Esophagus squamous epithelium (tissue), 4 donors: ENCODE measurements around the gene S100A6.

Source experiments
- POLR2A ChIP-seq, 4 donors: fragments of 450-650 bp; IDR thresholded peaks; one replicate each; pipeline ENCODE4 v1.6.1; 2017; ENCODE audit warnings: antibody characterized with exemption in 4 of 4, mild to moderate bottlenecking in 4 of 4, moderate library complexity in 3 of 4
- TF ChIP-seq, protein P1 (sequence below), 6 experiments: fragments of 450-650 bp in 4 of 6; fragments of 200-600 bp in 2 of 6; sonication (generic) in 2 of 6; IDR thresholded peaks; one replicate each; pipeline ENCODE4 v1.5.1; 2016 to 2019; ENCODE audit warnings: antibody characterized with exemption in 6 of 6, mild to moderate bottlenecking in 4 of 6, moderate library complexity in 4 of 6

DNA sequence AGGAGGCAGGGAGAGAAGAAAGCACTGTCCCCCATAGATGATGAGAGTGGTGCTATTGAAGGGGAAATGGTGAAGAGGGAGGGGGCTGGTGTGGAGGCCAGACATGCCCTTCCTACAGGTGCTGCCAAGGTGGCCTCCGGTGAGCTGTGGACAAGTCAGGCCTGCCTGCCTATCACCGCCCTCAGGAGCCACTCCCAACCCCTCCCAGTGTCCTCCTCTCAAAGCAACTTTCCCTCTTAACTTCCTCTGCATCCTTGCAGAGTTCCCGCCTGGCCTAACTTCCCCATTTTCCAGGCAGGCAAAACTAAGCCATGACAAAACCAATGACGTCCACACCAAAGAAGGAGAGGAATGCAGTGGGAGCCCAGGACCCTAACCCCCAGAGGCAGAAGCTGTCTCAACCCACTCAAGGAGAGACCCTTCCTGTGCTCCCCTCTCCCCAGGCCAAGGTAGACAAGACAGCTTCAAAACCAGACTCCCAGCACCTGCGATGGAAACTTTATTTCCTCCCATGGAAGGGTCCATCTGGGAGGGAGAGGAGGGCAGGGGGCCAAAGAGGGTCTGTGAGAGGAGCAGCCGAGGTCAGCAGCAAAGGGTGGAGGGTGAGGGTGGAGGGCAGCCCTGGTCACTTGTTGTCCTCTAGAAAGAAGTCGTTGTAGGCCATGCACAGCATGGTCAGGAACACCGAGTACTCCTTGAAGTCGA is 1.0 kb upstream of the S100A6 start:
- TF ChIP-seq, protein P1, sequence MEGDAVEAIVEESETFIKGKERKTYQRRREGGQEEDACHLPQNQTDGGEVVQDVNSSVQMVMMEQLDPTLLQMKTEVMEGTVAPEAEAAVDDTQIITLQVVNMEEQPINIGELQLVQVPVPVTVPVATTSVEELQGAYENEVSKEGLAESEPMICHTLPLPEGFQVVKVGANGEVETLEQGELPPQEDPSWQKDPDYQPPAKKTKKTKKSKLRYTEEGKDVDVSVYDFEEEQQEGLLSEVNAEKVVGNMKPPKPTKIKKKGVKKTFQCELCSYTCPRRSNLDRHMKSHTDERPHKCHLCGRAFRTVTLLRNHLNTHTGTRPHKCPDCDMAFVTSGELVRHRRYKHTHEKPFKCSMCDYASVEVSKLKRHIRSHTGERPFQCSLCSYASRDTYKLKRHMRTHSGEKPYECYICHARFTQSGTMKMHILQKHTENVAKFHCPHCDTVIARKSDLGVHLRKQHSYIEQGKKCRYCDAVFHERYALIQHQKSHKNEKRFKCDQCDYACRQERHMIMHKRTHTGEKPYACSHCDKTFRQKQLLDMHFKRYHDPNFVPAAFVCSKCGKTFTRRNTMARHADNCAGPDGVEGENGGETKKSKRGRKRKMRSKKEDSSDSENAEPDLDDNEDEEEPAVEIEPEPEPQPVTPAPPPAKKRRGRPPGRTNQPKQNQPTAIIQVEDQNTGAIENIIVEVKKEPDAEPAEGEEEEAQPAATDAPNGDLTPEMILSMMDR (IDR thresholded peaks at IDR 0.05) = no peak
- peak in 1 of 4 donors; percentile 4 for TF ChIP-seq POLR2A (IDR thresholded peaks at IDR 0.05)
